NCI-H1436 treated with DMSO at 0.1 percent for 48 hours (cell line): ENCODE results near the gene GCNT1.
"Not testable (repeated sequence)": the region's sequence is repeated elsewhere in the genome, so short reads cannot be mapped to it uniquely, and the experiment has no call there.

Experiments used
- DNase-seq: peaks from one replicate; lab custom pipeline; 2025; lab: John Stamatoyannopoulos, UW

GCNT1 gene

GRCh38 chr9:76458903-76459693 is at the start of gene GCNT1:
Gene GCNT1, plus strand, starts transcription at chr9:76459182. Its CDS starts 43,200 bp downstream, at chr9:76502382.
- DNase-seq: peak; percentile 47

- no peak for DNase-seq
Measured at GRCh38 chr9:76412638-76413037, 46.3 kb upstream of the GCNT1 start.

GRCh38 chr9:76413658-76414057 is 45.3 kb upstream of the GCNT1 start:
- DNase-seq: no peak

- DNase-seq: no peak
Measured at GRCh38 chr9:76414661-76415060, 44.3 kb upstream of the GCNT1 start.

- DNase-seq: no peak
Measured at GRCh38 chr9:76415154-76415553, 43.8 kb upstream of the GCNT1 start.

DNA sequence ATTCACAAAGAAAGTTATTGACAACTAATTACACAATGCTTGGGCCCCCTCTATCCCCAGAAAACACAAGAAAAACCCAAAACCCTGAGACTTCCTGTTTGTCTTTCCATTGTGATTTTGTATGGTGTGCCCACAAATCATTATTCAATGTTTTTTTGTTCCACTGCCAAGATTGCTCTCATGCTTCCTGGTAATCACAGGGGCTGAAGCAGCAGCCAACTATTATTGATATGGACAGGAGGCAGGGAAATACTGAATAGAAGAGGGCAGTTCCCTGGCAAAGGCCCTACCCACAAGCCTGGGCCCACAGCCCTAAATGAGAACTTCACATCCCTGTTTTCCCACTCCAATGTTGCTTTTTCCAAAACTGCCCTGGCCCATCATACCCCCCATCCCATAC is 43.3 kb upstream of the GCNT1 start:
- no peak for DNase-seq

DNA sequence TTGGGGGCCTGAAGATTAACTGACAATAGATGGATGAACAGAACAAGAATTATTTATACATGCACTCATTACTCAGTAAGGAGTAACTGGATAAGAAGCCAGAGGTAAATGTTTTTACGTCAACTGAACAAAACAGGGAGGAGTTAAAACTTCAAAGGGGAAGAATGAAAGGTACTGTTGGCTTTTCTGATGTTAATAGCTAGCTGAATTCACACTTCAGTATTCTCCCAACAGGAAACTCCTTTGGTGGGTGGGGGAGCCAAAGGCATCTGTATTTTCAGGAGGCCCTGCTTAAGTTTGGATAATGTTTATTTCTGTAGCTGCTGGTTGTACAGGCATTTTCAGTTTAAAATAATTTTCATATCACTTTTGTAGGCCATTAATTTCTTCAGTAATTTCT is 41.6 kb upstream of the GCNT1 start:
- DNase-seq: no peak

- no peak for DNase-seq
Measured at GRCh38 chr9:76419782-76420380, 39.1 kb upstream of the GCNT1 start.

DNA sequence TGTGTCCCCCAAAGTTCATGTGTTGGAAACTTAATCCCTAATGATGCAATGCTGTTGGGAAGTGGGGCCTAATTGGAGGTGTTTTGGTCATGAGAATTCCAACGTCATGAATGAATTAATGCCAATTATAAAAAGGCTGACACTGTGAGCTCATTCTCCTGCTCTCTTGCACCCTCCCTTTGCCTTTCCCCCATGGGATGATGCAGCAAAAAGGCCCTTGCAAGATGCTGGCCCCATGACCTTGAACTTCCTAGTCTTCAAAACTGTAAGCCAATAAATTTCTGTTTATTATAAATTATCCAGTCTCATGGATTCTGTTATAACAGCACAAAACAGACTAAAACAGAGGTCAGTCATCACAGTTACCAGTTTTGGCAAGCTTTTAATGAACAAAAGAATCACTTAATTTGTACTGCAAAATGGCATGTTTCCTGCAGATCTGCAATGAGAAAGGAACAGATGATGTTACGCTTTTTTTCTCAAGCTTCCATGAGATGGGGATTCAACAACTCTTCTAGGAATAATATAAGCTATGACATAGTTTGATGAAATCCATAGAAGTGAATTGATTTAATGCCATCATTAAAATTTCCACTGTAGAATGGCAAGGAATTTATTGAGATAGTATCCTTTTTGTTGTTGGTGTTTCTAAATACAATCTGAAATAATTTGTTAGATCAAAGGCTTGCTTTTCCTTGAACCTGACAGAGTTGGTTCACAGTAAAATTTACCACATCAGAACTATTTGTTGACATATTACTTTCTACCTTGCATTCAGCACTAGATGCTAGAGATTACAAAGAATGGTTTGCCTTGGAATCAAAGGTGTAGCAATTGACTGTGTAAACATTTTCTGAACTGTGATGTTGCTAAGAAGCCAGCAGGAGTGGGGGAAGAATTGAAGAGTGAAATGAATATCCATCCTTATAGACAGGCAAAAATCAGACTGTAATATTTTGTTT is 35.5 kb upstream of the GCNT1 start:
- no peak for DNase-seq

DNA sequence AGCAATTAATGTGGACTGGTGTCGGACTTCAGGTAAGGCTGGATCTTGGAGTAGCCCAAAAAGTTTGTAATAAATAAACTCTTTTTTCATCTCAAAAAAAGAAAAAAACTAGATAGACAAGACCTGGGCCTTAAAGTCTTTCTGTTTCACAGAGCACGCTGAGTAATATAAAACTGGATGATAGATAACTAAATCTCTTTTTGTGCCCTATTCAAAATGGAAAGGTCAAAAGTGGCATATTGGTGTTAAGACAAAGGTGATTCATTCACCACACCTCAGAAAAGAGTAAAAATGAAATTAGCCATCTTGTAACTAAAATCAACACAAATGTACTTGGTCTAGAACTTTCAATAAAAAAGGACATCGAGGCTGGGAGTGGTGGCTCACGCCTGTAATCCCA is 34.5 kb upstream of the GCNT1 start:
- DNase-seq: no peak

DNA sequence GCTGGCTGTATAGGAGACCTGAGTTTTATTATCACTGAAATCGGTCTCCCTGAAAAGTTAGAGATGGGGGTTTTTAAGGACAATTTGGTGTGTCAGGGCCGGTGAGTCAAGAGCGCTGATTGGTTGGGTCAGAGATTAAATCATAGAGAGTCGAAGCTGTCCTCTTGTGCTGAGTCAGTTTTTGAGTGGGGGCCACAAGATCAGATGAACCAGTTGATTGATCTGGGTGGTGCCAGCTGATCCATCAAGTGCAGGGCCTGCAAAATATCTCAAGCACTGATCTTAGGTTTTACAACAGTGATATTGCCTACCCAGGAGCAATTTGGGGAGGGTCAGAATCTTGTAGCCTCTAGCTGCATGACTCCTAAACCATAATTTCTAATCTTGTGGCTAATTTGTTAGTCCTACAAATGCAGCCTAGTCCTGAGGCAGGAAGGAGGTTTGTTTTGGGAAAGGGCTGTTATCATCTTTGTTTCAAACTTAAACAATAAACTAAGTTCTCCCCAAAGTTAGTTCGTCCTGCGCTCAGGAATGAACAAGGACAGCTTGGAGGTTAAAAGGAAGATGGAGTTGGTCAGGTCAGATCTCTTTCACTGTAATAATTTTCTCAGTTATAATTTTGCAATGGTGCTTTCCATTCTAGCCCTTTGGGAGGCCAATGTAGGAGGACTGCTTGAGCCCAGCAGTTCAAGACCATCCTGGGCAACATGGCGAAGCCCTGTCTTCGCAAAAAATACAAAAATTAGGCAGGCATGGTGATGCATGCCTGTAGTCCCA is 33.1 kb upstream of the GCNT1 start:
- DNase-seq: no peak

DNA sequence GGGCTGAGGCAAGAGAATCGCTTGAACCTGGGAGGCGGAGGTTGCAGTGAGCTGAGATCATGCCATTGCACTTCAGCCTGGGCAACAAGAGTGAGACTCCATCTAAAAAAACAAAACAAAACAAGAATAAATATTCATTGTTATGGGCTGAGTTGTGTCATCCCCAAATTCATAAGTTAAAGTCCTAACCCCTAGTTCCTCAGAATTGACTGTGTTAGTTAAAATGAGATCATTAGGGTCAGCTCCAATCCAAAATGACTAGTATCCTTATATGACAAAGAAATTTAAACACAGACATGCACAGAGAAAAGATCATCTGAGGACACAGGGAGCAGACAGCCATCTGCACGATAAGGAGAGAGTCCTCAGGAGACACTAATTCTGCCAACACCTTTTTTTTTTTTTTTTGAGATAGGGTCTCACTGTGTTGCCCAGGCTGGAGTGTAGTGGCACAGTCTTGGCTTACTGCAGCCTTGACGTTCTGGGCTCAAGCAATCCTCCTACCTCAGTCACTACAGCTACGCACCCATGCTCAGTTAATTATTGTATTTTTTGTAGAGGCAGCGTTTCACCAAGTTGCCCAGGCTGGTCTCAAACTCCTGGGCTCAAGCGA is 32.1 kb upstream of the GCNT1 start:
- DNase-seq: no peak

GRCh38 chr9:76431601-76432000 is 27.4 kb upstream of the GCNT1 start:
- DNase-seq: no peak

DNA sequence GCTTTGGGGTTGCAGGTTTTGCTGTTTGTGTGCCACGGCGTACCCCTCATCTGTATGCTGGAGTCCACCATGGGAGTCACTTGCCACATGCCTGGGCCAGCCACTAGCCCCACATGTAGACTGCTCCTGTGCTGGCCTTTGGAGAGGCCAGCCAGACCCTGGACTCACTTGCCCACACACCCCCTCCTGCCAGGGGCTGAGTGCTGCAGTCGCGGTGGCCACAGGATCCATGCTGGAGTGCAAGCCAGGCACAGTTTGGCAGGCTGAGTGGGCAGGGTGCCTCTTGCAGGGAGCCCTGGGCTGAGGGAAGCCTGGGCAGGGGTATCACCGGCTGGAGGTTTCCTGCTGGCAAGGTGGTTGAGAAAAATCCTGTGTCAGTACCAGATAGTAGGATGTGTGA is 25.6 kb upstream of the GCNT1 start:
- DNase-seq: no peak

DNA sequence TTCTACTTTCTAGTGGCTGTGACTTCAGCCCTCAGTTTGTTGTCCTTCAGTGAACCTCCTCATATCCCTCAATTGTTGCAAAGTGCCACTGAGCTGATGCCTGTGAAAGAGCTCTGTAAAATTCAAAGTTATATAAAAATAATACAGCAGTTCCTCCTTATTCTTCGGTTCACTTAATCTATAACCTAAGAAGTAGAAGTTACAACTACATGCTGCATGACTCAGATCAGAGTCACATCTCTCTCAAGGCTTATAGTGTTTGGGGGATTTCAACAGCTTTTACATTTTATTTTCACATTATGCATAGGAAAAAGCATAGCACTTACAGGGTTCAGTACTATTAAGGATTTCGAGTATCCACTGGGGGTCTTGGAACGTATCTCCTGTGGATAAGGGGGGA is 25.1 kb upstream of the GCNT1 start:
- DNase-seq: no peak

GRCh38 chr9:76434897-76435296 is 24.1 kb upstream of the GCNT1 start:
- not testable (repeated sequence) for DNase-seq

DNA sequence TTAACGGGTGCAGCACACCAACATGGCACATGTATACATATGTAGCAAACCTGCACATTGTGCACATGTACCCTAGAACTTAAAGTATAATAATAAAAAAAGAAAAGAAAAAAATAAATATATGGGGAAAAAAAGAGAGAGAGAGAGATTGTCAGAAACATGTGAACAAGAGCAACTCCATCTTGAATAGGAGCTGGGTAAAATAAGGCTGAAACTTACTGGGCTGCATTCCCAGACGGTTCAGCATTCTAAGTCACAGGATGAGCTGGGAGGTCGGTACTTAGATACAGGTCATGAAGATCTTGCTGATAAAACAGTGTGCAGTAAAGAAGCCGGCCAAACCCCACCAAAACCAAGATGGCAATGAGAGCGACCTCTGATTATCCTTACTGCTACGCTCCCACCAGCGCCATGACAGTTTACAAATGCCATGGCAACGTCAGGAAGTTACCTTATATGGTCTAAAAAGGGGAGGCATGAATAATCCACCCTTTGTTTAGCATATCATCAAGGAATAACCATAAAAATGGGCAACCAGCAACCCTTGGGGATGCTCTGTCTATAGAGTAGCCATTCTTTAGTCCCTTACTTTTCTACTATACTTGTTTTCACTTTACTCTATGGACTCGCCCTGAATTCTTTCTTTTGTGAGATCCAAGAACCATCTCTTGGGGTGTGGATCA is 21.8 kb upstream of the GCNT1 start:
- not testable (repeated sequence) for DNase-seq

- no peak for DNase-seq
Measured at GRCh38 chr9:76438841-76439588, 20.0 kb upstream of the GCNT1 start.

GRCh38 chr9:76441551-76442322 is 17.2 kb upstream of the GCNT1 start:
- no peak for DNase-seq
